Activated CD4-positive, alpha-beta memory T cell treated with anti-CD3 and anti-CD28 coated beads for 36 hours (primary cell): ENCODE results near the gene MAPK8IP2. TPM values are rescaled to one million over a fixed set of nuclear protein-coding genes. Genes with fewer than 3 reads are reported as not detected.

ENCODE experiments used
- CTCF ChIA-PET: fragments of 350-600 bp; sonication (Branson Sonifier 250); formaldehyde crosslinking; loops from one replicate; lab custom pipeline; 2021; ENCODE audit warnings: antibody characterized with exemption, inconsistent platforms; lab: Charles Lee
- POLR2A ChIA-PET: fragments of 350-600 bp; sonication (Branson Sonifier 250); formaldehyde crosslinking; loops from one replicate; lab custom pipeline; 2021; ENCODE audit warnings: antibody characterized with exemption; lab: Charles Lee
- DNase-seq: peaks from one replicate; pipeline ENCODE4 v3.0.0-alpha.2; 2020
- H3K27ac Mint-ChIP-seq: one replicate; pipeline ENCODE4 v1.8.0; 2021; ENCODE audit warnings: mixed read lengths
- H3K27me3 Mint-ChIP-seq: one replicate; pipeline ENCODE4 v1.8.0; 2021; ENCODE audit warnings: mixed read lengths
- H3K36me3 Mint-ChIP-seq: one replicate; pipeline ENCODE4 v1.8.0; 2021; ENCODE audit warnings: mixed read lengths
- H3K4me1 Mint-ChIP-seq: one replicate; pipeline ENCODE4 v1.8.0; 2021; ENCODE audit warnings: low read depth, mixed read lengths
- H3K4me3 Mint-ChIP-seq: one replicate; pipeline ENCODE4 v1.8.0; 2021; ENCODE audit warnings: mild to moderate bottlenecking, mixed read lengths
- H3K9me3 Mint-ChIP-seq: one replicate; pipeline ENCODE4 v1.8.0; 2021; ENCODE audit warnings: mixed read lengths
- intact Hi-C: fragments of 100-400 bp; cut with micrococcal nuclease; formaldehyde crosslinking; loops from one replicate; pipeline ENCODE4 v1.15.1; 2023
- total RNA-seq, 2 experiments: library from RNA; stranded (reverse); gene quantifications; one replicate each; pipeline ENCODE4 v1.2.3, GENCODE V29; 2021

The MAPK8IP2 gene
- total RNA-seq, 2 experiments from 2014 or later: 0.10 to 0.19 TPM

GRCh38 chr22:50576070-50576469, 24.5 kb upstream of the MAPK8IP2 start:
- Mint-ChIP-seq H3K4me1 (peaks cover 13% of the 10 kb centered on the region), H3K27me3 (no peaks in the 10 kb centered on the region), H3K36me3 (peaks cover 14% of the 10 kb centered on the region), H3K27ac (no peak overlapping the region), H3K4me3 (no peak overlapping the region), H3K9me3 (no peaks in the 10 kb centered on the region)
- intact Hi-C loops: loop anchor here (1.0 kb wide), 1 partner anchor 115 kb away; no protein-coding TSS in a partner anchor
- peak; percentile 21 for DNase-seq
- ChIA-PET POLR2A (interaction anchor here (0.5 kb wide), 1 partner anchor 227 kb away, joined by 4 read pairs; no protein-coding TSS in a partner anchor), CTCF (interaction anchor here (1.4 kb wide), 2 partner anchors 11 to 45 kb away, joined by 3 to 7 read pairs; no protein-coding TSS in a partner anchor)

- ChIA-PET CTCF (interaction anchor here (0.9 to 1.4 kb wide), 3 partner anchors 12 to 52 kb away, joined by 3 to 4 read pairs (median 3); partner anchors contain the start of genes SCO2 and SYCE3), POLR2A (interaction anchor here (1.5 kb wide), 1 partner anchor 14 kb away, joined by 3 read pairs; the partner anchor contains the start of gene SYCE3)
- intact Hi-C loops: loop anchor here (1.0 kb wide), 1 partner anchor 114 kb away; no protein-coding TSS in a partner anchor
- Mint-ChIP-seq H3K36me3 (peaks cover 10% of the 10 kb centered on the region), H3K27ac (no peak overlapping the region), H3K27me3 (no peaks in the 10 kb centered on the region), H3K4me3 (no peak overlapping the region), H3K4me1 (peaks cover 20% of the 10 kb centered on the region), H3K9me3 (no peaks in the 10 kb centered on the region)
- DNase-seq: peak; percentile 20
Measured at GRCh38 chr22:50576806-50577696, 23.5 kb upstream of the MAPK8IP2 start.

GRCh38 chr22:50577697-50577986, 23.0 kb upstream of the MAPK8IP2 start:
- no peaks in the 10 kb centered on the region for H3K9me3 Mint-ChIP-seq
- CTCF ChIA-PET: interaction anchor here (1.2 to 1.6 kb wide), 2 partner anchors 15 to 52 kb away, joined by 3 to 7 read pairs; partner anchors contain the start of genes SCO2 and SYCE3
- no peak overlapping the region for H3K27ac Mint-ChIP-seq
- DNase-seq: no peak
- H3K27me3 Mint-ChIP-seq: no peaks in the 10 kb centered on the region
- peaks cover 7% of the 10 kb centered on the region for H3K36me3 Mint-ChIP-seq
- intact Hi-C loops: no loop called here
- no peak overlapping the region for H3K4me3 Mint-ChIP-seq
- peaks cover 20% of the 10 kb centered on the region for H3K4me1 Mint-ChIP-seq
- POLR2A ChIA-PET: interaction anchor here (1.5 kb wide), 1 partner anchor 15 kb away, joined by 3 read pairs; the partner anchor contains the start of gene SYCE3

GRCh38 chr22:50577987-50578775, 22.4 kb upstream of the MAPK8IP2 start, which contains the start of gene CPT1B:
CPT1B (minus strand) TSS chr22:50578427; CDS start chr22:50577915, 512 bp downstream.
- Mint-ChIP-seq H3K27me3 (no peaks in the 10 kb centered on the region), H3K27ac (no peak within 1 kb of the TSS), H3K4me3 (no peak within 1 kb of the TSS), H3K4me1 (peaks cover 20% of the 10 kb centered on the region), H3K9me3 (no peaks in the 10 kb centered on the region), H3K36me3 (peaks cover 6% of the 10 kb centered on the region)
- ChIA-PET CTCF (interaction anchor here (1.2 to 1.6 kb wide), 2 partner anchors 15 to 53 kb away, joined by 3 to 7 read pairs; partner anchors contain the start of genes SCO2 and SYCE3), POLR2A (interaction anchor here (1.5 kb wide), 1 partner anchor 15 kb away, joined by 3 read pairs; the partner anchor contains the start of gene SYCE3)
- intact Hi-C loops: no loop called here
- no peak for DNase-seq

- Mint-ChIP-seq H3K27ac (no peak overlapping the region), H3K4me1 (peaks cover 26% of the 10 kb centered on the region), H3K36me3 (peaks cover 6% of the 10 kb centered on the region), H3K27me3 (no peaks in the 10 kb centered on the region), H3K9me3 (no peaks in the 10 kb centered on the region), H3K4me3 (no peak overlapping the region)
- POLR2A ChIA-PET: no interaction called here
- no peak for DNase-seq
- CTCF ChIA-PET: interaction anchor here (1.6 kb wide), 1 partner anchor 16 kb away, joined by 7 read pairs; the partner anchor contains the start of gene SYCE3
- intact Hi-C loops: no loop called here
Measured at GRCh38 chr22:50578776-50579310, 21.8 kb upstream of the MAPK8IP2 start.

GRCh38 chr22:50579752-50580151, 20.8 kb upstream of the MAPK8IP2 start:
- no peak for DNase-seq
- Mint-ChIP-seq H3K9me3 (no peaks in the 10 kb centered on the region), H3K36me3 (peaks cover 6% of the 10 kb centered on the region), H3K4me3 (no peak overlapping the region), H3K4me1 (peaks cover 27% of the 10 kb centered on the region), H3K27me3 (no peaks in the 10 kb centered on the region), H3K27ac (no peak overlapping the region)
- ChIA-PET CTCF (no interaction called here), POLR2A (no interaction called here)
- intact Hi-C loops: no loop called here

- ChIA-PET CTCF (interaction anchor here (0.7 to 2.8 kb wide), 7 partner anchors 18 to 83 kb away, joined by 3 to 17 read pairs (median 5); partner anchors contain the start of genes KLHDC7B, SCO2 and SYCE3), POLR2A (interaction anchor here (0.6 to 2.4 kb wide), 6 partner anchors 15 to 55 kb away, joined by 3 to 11 read pairs (median 5); partner anchors contain the start of genes SCO2, SYCE3 and TYMP)
- Mint-ChIP-seq H3K36me3 (peaks cover 6% of the 10 kb centered on the region), H3K27me3 (no peaks in the 10 kb centered on the region), H3K27ac (peak overlapping the region; percentile 62), H3K4me3 (peak overlapping the region; percentile 94), H3K4me1 (peaks cover 27% of the 10 kb centered on the region), H3K9me3 (no peaks in the 10 kb centered on the region)
- intact Hi-C loops: no loop called here
- DNase-seq: no peak
Measured at GRCh38 chr22:50581031-50581949, 19.3 kb upstream of the MAPK8IP2 start.

GRCh38 chr22:50581950-50582492, 18.6 kb upstream of the MAPK8IP2 start:
- H3K4me1 Mint-ChIP-seq: peaks cover 27% of the 10 kb centered on the region
- peaks cover 6% of the 10 kb centered on the region for H3K36me3 Mint-ChIP-seq
- no peaks in the 10 kb centered on the region for H3K27me3 Mint-ChIP-seq
- ChIA-PET CTCF (interaction anchor here (0.7 to 2.8 kb wide), 9 partner anchors 19 to 110 kb away, joined by 3 to 17 read pairs (median 4); partner anchors contain the start of genes KLHDC7B, SCO2 and SYCE3), POLR2A (interaction anchor here (0.6 to 2.4 kb wide), 9 partner anchors 16 to 73 kb away, joined by 3 to 13 read pairs (median 6); partner anchors contain the start of genes MAPK8IP2, SCO2, SYCE3 and TYMP)
- intact Hi-C loops: loop anchor here (1.0 to 2.0 kb wide), 5 partner anchors 19 to 74 kb away; partner anchors contain the start of genes NCAPH2 and TYMP
- H3K27ac Mint-ChIP-seq: peak overlapping the region; percentile 87
- H3K9me3 Mint-ChIP-seq: no peaks in the 10 kb centered on the region
- peak; percentile 62 for DNase-seq
- H3K4me3 Mint-ChIP-seq: peak overlapping the region; percentile 94

GRCh38 chr22:50582493-50583293, 17.9 kb upstream of the MAPK8IP2 start, which contains the start of gene CHKB:
CHKB (minus strand) TSS chr22:50582849; CDS start chr22:50582781, 68 bp downstream.
- intact Hi-C loops: loop anchor here (1.0 to 2.0 kb wide), 5 partner anchors 19 to 74 kb away; partner anchors contain the start of genes NCAPH2 and TYMP
- H3K9me3 Mint-ChIP-seq: no peaks in the 10 kb centered on the region
- H3K4me3 Mint-ChIP-seq: peak within 1 kb of the TSS; percentile 94
- H3K27ac Mint-ChIP-seq: peak within 1 kb of the TSS; percentile 87
- POLR2A ChIA-PET: interaction anchor here (0.6 to 2.4 kb wide), 11 partner anchors 17 to 74 kb away, joined by 3 to 13 read pairs (median 5); partner anchors contain the start of genes MAPK8IP2, SCO2, SYCE3 and TYMP
- H3K4me1 Mint-ChIP-seq: peaks cover 21% of the 10 kb centered on the region
- H3K36me3 Mint-ChIP-seq: peaks cover 5% of the 10 kb centered on the region
- CTCF ChIA-PET: interaction anchor here (1.2 to 2.8 kb wide), 7 partner anchors 20 to 109 kb away, joined by 3 to 17 read pairs (median 5); partner anchors contain the start of genes SCO2 and SYCE3
- peak; percentile 99 for DNase-seq
- H3K27me3 Mint-ChIP-seq: no peaks in the 10 kb centered on the region
